Measurements from ENCODE around the gene SRCAP. TPM values are rescaled to one million over a fixed set of nuclear protein-coding genes. Genes with fewer than 3 reads are reported as not detected.

SRCAP gene
- total RNA-seq, 6 experiments from 2014 or later, result 43.4 to 48.1 (median 45.9) TPM

- TF ChIP-seq CTCF (IDR thresholded peaks at IDR 0.05), result no peak
- Mint-ChIP-seq H3K4me1 (ENCODE audit: low read depth) (peaks cover 50% of the 10 kb centered on the region), H3K4me3 (peak overlapping the region; percentile 93), H3K36me3 (ENCODE audit: low read depth) (peaks cover 42% of the 10 kb centered on the region), H3K27me3 (ENCODE audit: insufficient read depth) (peaks cover 2% of the 10 kb centered on the region; the same call in 1 of the 2 replicates), H3K9me3 (no peaks in the 10 kb centered on the region), H3K27ac (peak overlapping the region; percentile 85)
- DNase-seq, result no peak
Measured at GRCh38 chr16:30660424-30661261, 38.3 kb upstream of the SRCAP start.

- TF ChIP-seq CTCF (IDR thresholded peaks at IDR 0.05), result no peak
- H3K4me3 Mint-ChIP-seq, result no peak overlapping the region
- H3K27me3 Mint-ChIP-seq (ENCODE audit: insufficient read depth), result peaks cover 2% of the 10 kb centered on the region; the same call in 1 of the 2 replicates
- DNase-seq, result no peak
- H3K4me1 Mint-ChIP-seq (ENCODE audit: low read depth), result peaks cover 41% of the 10 kb centered on the region
- H3K9me3 Mint-ChIP-seq, result no peaks in the 10 kb centered on the region
- H3K36me3 Mint-ChIP-seq (ENCODE audit: low read depth), result peaks cover 35% of the 10 kb centered on the region
- no peak overlapping the region for H3K27ac Mint-ChIP-seq
Measured at GRCh38 chr16:30662449-30662848, 36.5 kb upstream of the SRCAP start.

GRCh38 chr16:30663038-30663437 is 35.9 kb upstream of the SRCAP start:
- 0 out of 2 replicates have a peak overlapping the region, but pooled peaks have one; percentile 15 for H3K4me3 Mint-ChIP-seq
- H3K27me3 Mint-ChIP-seq (ENCODE audit: insufficient read depth), result peaks cover 2% of the 10 kb centered on the region; the same call in 1 of the 2 replicates
- H3K36me3 Mint-ChIP-seq (ENCODE audit: low read depth), result peaks cover 39% of the 10 kb centered on the region
- H3K27ac Mint-ChIP-seq, result 0 out of 2 replicates have a peak overlapping the region, but pooled peaks have one; percentile 21
- no peaks in the 10 kb centered on the region for H3K9me3 Mint-ChIP-seq
- H3K4me1 Mint-ChIP-seq (ENCODE audit: low read depth), result peaks cover 39% of the 10 kb centered on the region
- DNase-seq, result no peak
- TF ChIP-seq CTCF (IDR thresholded peaks at IDR 0.05), result no peak

- no peaks in the 10 kb centered on the region for H3K9me3 Mint-ChIP-seq
- DNase-seq, result no peak
- 0 out of 2 replicates have a peak overlapping the region, but pooled peaks have one; percentile 21 for H3K27ac Mint-ChIP-seq
- no peak for TF ChIP-seq CTCF (IDR thresholded peaks at IDR 0.05)
- no peaks in the 10 kb centered on the region; the same call in 1 of the 2 replicates for H3K27me3 Mint-ChIP-seq (ENCODE audit: insufficient read depth)
- no peak overlapping the region; the same call in 1 of the 2 replicates for H3K4me3 Mint-ChIP-seq
- peaks cover 39% of the 10 kb centered on the region for H3K4me1 Mint-ChIP-seq (ENCODE audit: low read depth)
- H3K36me3 Mint-ChIP-seq (ENCODE audit: low read depth), result peaks cover 41% of the 10 kb centered on the region
Measured at GRCh38 chr16:30663820-30664219, 35.2 kb upstream of the SRCAP start.

GRCh38 chr16:30664616-30665109 is 34.3 kb upstream of the SRCAP start:
- Mint-ChIP-seq H3K27me3 (ENCODE audit: insufficient read depth) (no peaks in the 10 kb centered on the region; the same call in 1 of the 2 replicates), H3K4me3 (no peak overlapping the region), H3K36me3 (ENCODE audit: low read depth) (peaks cover 41% of the 10 kb centered on the region), H3K9me3 (no peaks in the 10 kb centered on the region), H3K27ac (no peak overlapping the region), H3K4me1 (ENCODE audit: low read depth) (peaks cover 39% of the 10 kb centered on the region)
- no peak for TF ChIP-seq CTCF (IDR thresholded peaks at IDR 0.05)
- DNase-seq, result no peak
